HG03457 (cell line): ENCODE measurements around the gene IFI27.

Experiments used
- ATAC-seq: cut with Tn5 transposase; IDR thresholded peaks from one replicate; pipeline ENCODE4 v1.9.1; 2021; ENCODE audit warnings: moderate number of reproducible peaks; ENCODE audit not compliant: unreplicated experiment

The IFI27 gene

GRCh38 chr14:94102768-94103482 is 7.6 kb upstream of the IFI27 start:
- ATAC-seq = no peak

GRCh38 chr14:94103554-94104150 is 6.9 kb upstream of the IFI27 start:
- ATAC-seq = no peak

- no peak for ATAC-seq
Observed at GRCh38 chr14:94104731-94105130, 5.8 kb upstream of the IFI27 start.

- ATAC-seq = no peak
Observed at GRCh38 chr14:94109915-94110250, 653 bp upstream of the IFI27 start.

- no peak for ATAC-seq
Observed at GRCh38 chr14:94111276-94112095, 950 bp downstream of the IFI27 start.

GRCh38 chr14:94112513-94113063 is 2.1 kb downstream of the IFI27 start:
- no peak for ATAC-seq

GRCh38 chr14:94113073-94113472 is 2.5 kb downstream of the IFI27 start:
- no peak for ATAC-seq

GRCh38 chr14:94113490-94113889 is 3.0 kb downstream of the IFI27 start:
- ATAC-seq = no peak

GRCh38 chr14:94113908-94114588 is 3.5 kb downstream of the IFI27 start:
- ATAC-seq = no peak

GRCh38 chr14:94114589-94115057 is 4.1 kb downstream of the IFI27 start:
- ATAC-seq = no peak

GRCh38 chr14:94115058-94115591 is 4.6 kb downstream of the IFI27 start:
- ATAC-seq = no peak

- no peak for ATAC-seq
Observed at GRCh38 chr14:94115631-94116030, 5.1 kb downstream of the IFI27 start.

GRCh38 chr14:94116701-94117100 is 6.2 kb downstream of the IFI27 start:
- ATAC-seq = no peak

- no peak for ATAC-seq
Observed at GRCh38 chr14:94117856-94118255, 7.3 kb downstream of the IFI27 start.

- ATAC-seq = no peak
Observed at GRCh38 chr14:94119071-94119470, 8.5 kb downstream of the IFI27 start.

GRCh38 chr14:94120667-94121340 is 10.3 kb downstream of the IFI27 start:
- ATAC-seq = no peak

GRCh38 chr14:94121485-94121884 is 10.9 kb downstream of the IFI27 start:
- ATAC-seq = no peak

GRCh38 chr14:94122438-94122837 is 11.9 kb downstream of the IFI27 start:
- ATAC-seq = no peak

GRCh38 chr14:94123296-94123695 is 12.8 kb downstream of the IFI27 start:
- ATAC-seq = no peak

- no peak for ATAC-seq
Observed at GRCh38 chr14:94123868-94124267, 13.3 kb downstream of the IFI27 start.
